ENCODE measurements around the gene CADM4.

DNA sequence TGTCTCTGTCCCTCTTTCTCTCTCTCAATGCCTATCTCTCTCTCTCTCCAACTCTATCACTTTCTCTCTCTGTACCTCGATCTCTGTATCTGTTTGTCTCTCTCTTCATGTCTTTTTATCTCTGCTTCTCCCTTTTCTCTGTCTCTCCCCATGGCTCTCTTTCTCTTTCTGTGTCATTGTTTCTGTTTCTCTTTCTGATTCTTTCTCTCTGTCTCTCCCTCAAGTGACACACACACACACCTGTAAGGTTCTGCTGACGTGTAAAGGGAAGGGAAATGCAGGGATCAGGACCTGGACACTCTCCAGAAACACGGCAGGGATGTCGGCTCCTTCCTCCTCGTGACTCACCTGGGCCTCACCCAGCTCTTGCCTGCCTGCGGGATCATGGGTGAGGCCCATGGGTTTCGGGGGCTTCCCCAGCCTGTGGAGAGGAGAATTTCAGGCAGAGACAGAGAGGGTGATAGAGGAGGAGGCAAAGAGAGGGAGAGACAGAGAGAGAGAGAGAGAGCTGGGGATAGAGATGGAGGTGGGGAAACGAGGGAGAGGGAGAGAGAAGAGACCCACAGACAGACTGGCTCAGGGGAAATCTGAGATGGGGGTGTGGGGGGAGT lies 35.7 kb upstream of the CADM4 start:
- TF ChIP-seq, protein P1, sequence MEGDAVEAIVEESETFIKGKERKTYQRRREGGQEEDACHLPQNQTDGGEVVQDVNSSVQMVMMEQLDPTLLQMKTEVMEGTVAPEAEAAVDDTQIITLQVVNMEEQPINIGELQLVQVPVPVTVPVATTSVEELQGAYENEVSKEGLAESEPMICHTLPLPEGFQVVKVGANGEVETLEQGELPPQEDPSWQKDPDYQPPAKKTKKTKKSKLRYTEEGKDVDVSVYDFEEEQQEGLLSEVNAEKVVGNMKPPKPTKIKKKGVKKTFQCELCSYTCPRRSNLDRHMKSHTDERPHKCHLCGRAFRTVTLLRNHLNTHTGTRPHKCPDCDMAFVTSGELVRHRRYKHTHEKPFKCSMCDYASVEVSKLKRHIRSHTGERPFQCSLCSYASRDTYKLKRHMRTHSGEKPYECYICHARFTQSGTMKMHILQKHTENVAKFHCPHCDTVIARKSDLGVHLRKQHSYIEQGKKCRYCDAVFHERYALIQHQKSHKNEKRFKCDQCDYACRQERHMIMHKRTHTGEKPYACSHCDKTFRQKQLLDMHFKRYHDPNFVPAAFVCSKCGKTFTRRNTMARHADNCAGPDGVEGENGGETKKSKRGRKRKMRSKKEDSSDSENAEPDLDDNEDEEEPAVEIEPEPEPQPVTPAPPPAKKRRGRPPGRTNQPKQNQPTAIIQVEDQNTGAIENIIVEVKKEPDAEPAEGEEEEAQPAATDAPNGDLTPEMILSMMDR (optimal IDR thresholded peaks at IDR 0.05 in 1 of 3, IDR thresholded peaks at IDR 0.05 in 1 of 3, conservative IDR thresholded peaks at IDR 0.05 in 1 of 3; ENCODE audit: extremely low read depth in 1 of 3, insufficient read depth in 2 of 3, low read length in 3 of 3) = no peak
- no peak for TF ChIP-seq EZH2 (IDR thresholded peaks at IDR 0.05; ENCODE audit: low read length)

All from keratinocyte (primary cell).